GM19455 (cell line): ENCODE measurements around the gene RXFP4.
A peak's percentile ranks its signal among the peaks of the same experiment; 100 is the strongest.

Experiments
- ATAC-seq: cut with Tn5 transposase; IDR thresholded peaks from one replicate; pipeline ENCODE4 v1.9.1; 2021; ENCODE audit not compliant: unreplicated experiment

The RXFP4 gene

GRCh38 chr1:155954645-155955044 is 13.2 kb downstream of the RXFP4 start:
- ATAC-seq: no peak

GRCh38 chr1:155957411-155957915 is 16.0 kb downstream of the RXFP4 start:
- ATAC-seq: no peak

- no peak for ATAC-seq
Measured at GRCh38 chr1:155960081-155960745, 18.8 kb downstream of the RXFP4 start.

GRCh38 chr1:155961937-155962336 is 20.5 kb downstream of the RXFP4 start:
- ATAC-seq: no peak

- ATAC-seq: no peak
Measured at GRCh38 chr1:155962599-155963211, 21.3 kb downstream of the RXFP4 start.

GRCh38 chr1:155964193-155964592 is 22.8 kb downstream of the RXFP4 start:
- no peak for ATAC-seq

GRCh38 chr1:155966135-155966534 is 24.7 kb downstream of the RXFP4 start:
- ATAC-seq: no peak

GRCh38 chr1:155966750-155967149 is 25.3 kb downstream of the RXFP4 start:
- ATAC-seq: no peak

- no peak for ATAC-seq
Measured at GRCh38 chr1:155967341-155968050, 26.1 kb downstream of the RXFP4 start.

- no peak for ATAC-seq
Measured at GRCh38 chr1:155968051-155968400, 26.6 kb downstream of the RXFP4 start.

GRCh38 chr1:155968670-155969069 is 27.2 kb downstream of the RXFP4 start:
- ATAC-seq: no peak

- no peak for ATAC-seq
Measured at GRCh38 chr1:155969377-155969791, 27.9 kb downstream of the RXFP4 start.

GRCh38 chr1:155970531-155971167 is 29.2 kb downstream of the RXFP4 start:
- peak; percentile 54 for ATAC-seq

- no peak for ATAC-seq
Measured at GRCh38 chr1:155971910-155972809, 30.7 kb downstream of the RXFP4 start.

GRCh38 chr1:155973723-155974122 is 32.3 kb downstream of the RXFP4 start:
- no peak for ATAC-seq

- ATAC-seq: no peak
Measured at GRCh38 chr1:155974208-155975115, 33.0 kb downstream of the RXFP4 start.

- ATAC-seq: no peak
Measured at GRCh38 chr1:155975375-155976061, 34.1 kb downstream of the RXFP4 start.

GRCh38 chr1:155976062-155976912 is 34.8 kb downstream of the RXFP4 start:
- no peak for ATAC-seq
